SK-N-SH treated with all-trans-retinoic acid at 6 μM for 48 hours (cell line): ENCODE results near the gene LRRTM3.

Source experiments
- TF ChIP-seq, protein P1 (sequence below): fragments of 250-450 bp; sonication (Bioruptor Pico); IDR thresholded peaks from 2 replicates; pipeline ENCODE4 v1.8.0; 2020; ENCODE audit warnings: mild to moderate bottlenecking, moderate library complexity, borderline replicate concordance
- TF ChIP-seq, protein P2 (sequence below): fragments of 250-450 bp; sonication (Bioruptor Pico); IDR thresholded peaks from 2 replicates; pipeline ENCODE4 v1.5.1; 2020; ENCODE audit warnings: low read depth, mild to moderate bottlenecking, moderate library complexity

DNA sequence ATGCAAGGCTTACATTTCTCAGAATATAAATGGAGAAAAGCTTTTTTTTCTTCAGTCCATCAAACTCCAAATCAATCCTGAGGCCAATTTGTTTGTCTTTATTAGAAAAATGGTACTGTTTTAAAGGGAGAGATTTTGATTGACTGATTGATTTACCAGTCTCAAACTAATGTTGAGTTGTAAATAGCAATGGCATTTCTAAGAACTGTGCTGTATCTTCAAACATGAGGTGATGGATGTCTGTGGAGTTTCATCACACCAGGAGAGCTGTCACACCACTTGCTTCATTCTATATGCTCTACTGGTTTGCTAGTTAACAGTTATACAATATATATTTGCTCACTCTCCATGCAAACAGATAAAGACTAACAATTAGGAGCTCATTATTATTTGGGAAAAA is 39.0 kb upstream of the LRRTM3 start:
- TF ChIP-seq, protein P1, sequence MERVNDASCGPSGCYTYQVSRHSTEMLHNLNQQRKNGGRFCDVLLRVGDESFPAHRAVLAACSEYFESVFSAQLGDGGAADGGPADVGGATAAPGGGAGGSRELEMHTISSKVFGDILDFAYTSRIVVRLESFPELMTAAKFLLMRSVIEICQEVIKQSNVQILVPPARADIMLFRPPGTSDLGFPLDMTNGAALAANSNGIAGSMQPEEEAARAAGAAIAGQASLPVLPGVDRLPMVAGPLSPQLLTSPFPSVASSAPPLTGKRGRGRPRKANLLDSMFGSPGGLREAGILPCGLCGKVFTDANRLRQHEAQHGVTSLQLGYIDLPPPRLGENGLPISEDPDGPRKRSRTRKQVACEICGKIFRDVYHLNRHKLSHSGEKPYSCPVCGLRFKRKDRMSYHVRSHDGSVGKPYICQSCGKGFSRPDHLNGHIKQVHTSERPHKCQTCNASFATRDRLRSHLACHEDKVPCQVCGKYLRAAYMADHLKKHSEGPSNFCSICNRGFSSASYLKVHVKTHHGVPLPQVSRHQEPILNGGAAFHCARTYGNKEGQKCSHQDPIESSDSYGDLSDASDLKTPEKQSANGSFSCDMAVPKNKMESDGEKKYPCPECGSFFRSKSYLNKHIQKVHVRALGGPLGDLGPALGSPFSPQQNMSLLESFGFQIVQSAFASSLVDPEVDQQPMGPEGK, result no peak
- TF ChIP-seq, protein P2, sequence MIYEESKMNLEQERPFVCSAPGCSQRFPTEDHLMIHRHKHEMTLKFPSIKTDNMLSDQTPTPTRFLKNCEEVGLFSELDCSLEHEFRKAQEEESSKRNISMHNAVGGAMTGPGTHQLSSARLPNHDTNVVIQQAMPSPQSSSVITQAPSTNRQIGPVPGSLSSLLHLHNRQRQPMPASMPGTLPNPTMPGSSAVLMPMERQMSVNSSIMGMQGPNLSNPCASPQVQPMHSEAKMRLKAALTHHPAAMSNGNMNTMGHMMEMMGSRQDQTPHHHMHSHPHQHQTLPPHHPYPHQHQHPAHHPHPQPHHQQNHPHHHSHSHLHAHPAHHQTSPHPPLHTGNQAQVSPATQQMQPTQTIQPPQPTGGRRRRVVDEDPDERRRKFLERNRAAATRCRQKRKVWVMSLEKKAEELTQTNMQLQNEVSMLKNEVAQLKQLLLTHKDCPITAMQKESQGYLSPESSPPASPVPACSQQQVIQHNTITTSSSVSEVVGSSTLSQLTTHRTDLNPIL (CRISPR knock-in tag), result no peak
